Stomach (tissue), 9 donors: ENCODE data around the gene ARHGAP12. TPM values are rescaled to one million over a fixed set of nuclear protein-coding genes. Genes with fewer than 3 reads are reported as not detected.

Source experiments
- DNase-seq, 2 donors: peaks; one replicate each; pipeline versions ENCODE4 v3.0.0 to v3.0.0-alpha.2; 2013 to 2019
- H3K27ac ChIP-seq, 5 donors: fragments of 200-600 bp in 4 of 5; sonication (generic) in 4 of 5; one replicate each; pipeline ENCODE4 v1.5.1; 2013 to 2019; ENCODE audit warnings: mild to moderate bottlenecking in 1 of 5, moderate library complexity in 1 of 5
- H3K27me3 ChIP-seq, 3 donors: fragments of 200-600 bp; sonication (generic); one replicate each; pipeline ENCODE4 v1.5.1; 2017 to 2019; ENCODE audit warnings: mixed run types in 1 of 3
- H3K36me3 ChIP-seq, 4 donors: fragments of 200-600 bp; sonication (generic); 1 replicate in 3 of 4; 2 replicates in 1 of 4; pipeline ENCODE4 v1.5.1; 2016 to 2019
- H3K4me1 ChIP-seq, 4 donors: fragments of 200-600 bp; sonication (generic); one replicate each; pipeline ENCODE4 v1.5.1; 2016 to 2019
- H3K4me3 ChIP-seq, 4 donors: fragments of 200-600 bp; sonication (generic) in 3 of 4; one replicate each; pipeline ENCODE4 v1.5.1; 2016 to 2019; ENCODE audit warnings: mild to moderate bottlenecking in 1 of 4
- H3K9me3 ChIP-seq, 4 donors: fragments of 200-600 bp; sonication (generic); one replicate each; pipeline ENCODE4 v1.5.1; 2016 to 2019
- CTCF ChIP-seq, 7 experiments: fragments of 450-650 bp in 4 of 7; fragments of 200-600 bp in 3 of 7; sonication (generic) in 3 of 7; IDR thresholded peaks; one replicate each; pipeline ENCODE4 v1.5.1; 2016 to 2019; ENCODE audit warnings: antibody characterized with exemption in 7 of 7, control low read depth in 2 of 7, mild to moderate bottlenecking in 1 of 7
- EP300 ChIP-seq: sonication (generic); formaldehyde crosslinking; IDR thresholded peaks from one replicate; pipeline ENCODE4 v1.6.1; 2017; ENCODE audit warnings: antibody characterized with exemption
- POLR2A ChIP-seq, 4 donors: fragments of 450-650 bp; IDR thresholded peaks; one replicate each; pipeline ENCODE4 v1.6.1; 2016; ENCODE audit warnings: antibody characterized with exemption in 4 of 4, control low read depth in 2 of 4, mild to moderate bottlenecking in 1 of 4, moderate library complexity in 1 of 4
- POLR2AphosphoS5 ChIP-seq, 3 donors: sonication (generic); formaldehyde crosslinking; IDR thresholded peaks; one replicate each; pipeline ENCODE4 v1.6.1; 2016; ENCODE audit warnings: antibody characterized with exemption in 3 of 3
- WGBS, 5 donors: extraction: QIAGEN DNeasy Blood & Tissue Kit in 3 of 5; methylation state at CpG; one replicate each; pipeline versions ENCODE4 v1.1.5 to v1.1.7; 2013 to 2018; 5-methylcytosine and 5-hydroxymethylcytosine counted together
- intact Hi-C: fragments of 100-400 bp; cut with DNase I; formaldehyde crosslinking; loops from one replicate; pipeline ENCODE4 v1.15.1; 2023; ENCODE audit warnings: low total_unique reads
- polyA plus RNA-seq, 3 donors: library from polyadenylated mRNA; stranded (reverse); fragments of 200-250 nt; gene quantifications; one replicate each; pipeline ENCODE4 v1.2.3, GENCODE V29; 2013
- total RNA-seq, 5 donors: library from RNA; depleted of rRNA; stranded (reverse); fragments of >200 nt; gene quantifications; one replicate each; pipeline versions ENCODE4 v1.1.0 to v1.2.3, GENCODE V29; 2014 to 2016
- donor health status: healthy with polysubstance abuse.
- donor health status: Bipolar disorder and iron deficiency.
- donor health status: healthy.

Gene ARHGAP12
- total and polyA plus RNA-seq, 8 donors, result 9.8 to 343 (median 27.9) TPM

GRCh38 chr10:31871266-31872065 is 57.2 kb downstream of the ARHGAP12 start:
- H3K27me3 ChIP-seq, result no peaks in the 10 kb centered on the region
- H3K4me1 ChIP-seq, result peaks cover 10 to 35% (median 20%) of the 10 kb centered on the region in 4 donors
- no peak for DNase-seq
- WGBS, 5 donors, result 67 to 76% (median 68%) methylated on average over 7 of the region's 7 CpGs
- H3K36me3 ChIP-seq, result no peaks in the 10 kb centered on the region
- no peaks in the 10 kb centered on the region for H3K9me3 ChIP-seq
- intact Hi-C loops, result no loop called here
- no peak for TF ChIP-seq CTCF (IDR thresholded peaks at IDR 0.05)
- TF ChIP-seq POLR2AphosphoS5 (IDR thresholded peaks at IDR 0.05), result no peak
- no peak for TF ChIP-seq EP300
- TF ChIP-seq POLR2A (IDR thresholded peaks at IDR 0.05), result no peak
- no peak overlapping the region for H3K27ac ChIP-seq
- no peak overlapping the region for H3K4me3 ChIP-seq

- no peak for DNase-seq
- 91 to 96% (median 92%) methylated on average over 3 of the region's 3 CpGs for WGBS, 5 donors
- H3K4me3 ChIP-seq, result no peak overlapping the region
- H3K27ac ChIP-seq, result no peak overlapping the region
- TF ChIP-seq CTCF (IDR thresholded peaks at IDR 0.05) (no peak), POLR2A (IDR thresholded peaks at IDR 0.05) (no peak), EP300 (no peak), POLR2AphosphoS5 (IDR thresholded peaks at IDR 0.05) (no peak)
- no peaks in the 10 kb centered on the region for H3K27me3 ChIP-seq
- H3K9me3 ChIP-seq, result no peaks in the 10 kb centered on the region
- intact Hi-C loops, result no loop called here
- peaks cover 27 to 62% (median 48%) of the 10 kb centered on the region in 4 donors for H3K4me1 ChIP-seq
- no peaks in the 10 kb centered on the region for H3K36me3 ChIP-seq
These were observed 61.0 kb downstream of the ARHGAP12 start for GRCh38 chr10:31867646-31868045.

- peaks cover 24 to 67% (median 44%) of the 10 kb centered on the region in 4 donors for H3K4me1 ChIP-seq
- no peak overlapping the region for H3K4me3 ChIP-seq
- no peaks in the 10 kb centered on the region for H3K27me3 ChIP-seq
- peaks cover 0 to 3% (median under 1%) of the 10 kb centered on the region in 4 donors for H3K36me3 ChIP-seq
- no peaks in the 10 kb centered on the region for H3K9me3 ChIP-seq
- 52 to 77% (median 63%) methylated on average over 4 of the region's 4 CpGs for WGBS, 5 donors
- intact Hi-C loops, result no loop called here
- peak in 1 of 2 donors; percentile 46 for DNase-seq
- TF ChIP-seq POLR2A (IDR thresholded peaks at IDR 0.05) (no peak), POLR2AphosphoS5 (IDR thresholded peaks at IDR 0.05) (peak in 1 of 3 donors; percentile 34)
- peak overlapping the region; percentile 27 to 79 (median 68) for H3K27ac ChIP-seq
These were observed 62.4 kb downstream of the ARHGAP12 start for GRCh38 chr10:31866118-31866670.

GRCh38 chr10:31864834-31865518 is 63.7 kb downstream of the ARHGAP12 start:
- WGBS, 5 donors, result 16 to 28% (median 19%) methylated on average over 5 of the region's 5 CpGs
- peak in 1 of 2 donors; percentile 53 for DNase-seq
- H3K27me3 ChIP-seq, result no peaks in the 10 kb centered on the region
- peak overlapping the region in 1 of 4 donors; percentile 9 for H3K4me3 ChIP-seq
- peaks cover 0 to 15% (median 12%) of the 10 kb centered on the region in 4 donors for H3K36me3 ChIP-seq
- H3K27ac ChIP-seq, result peak overlapping the region; percentile 55 to 89 (median 72)
- peak in 1 of 3 donors; percentile 11 for TF ChIP-seq POLR2AphosphoS5 (IDR thresholded peaks at IDR 0.05)
- TF ChIP-seq POLR2A (IDR thresholded peaks at IDR 0.05), result no peak
- no peak for TF ChIP-seq EP300
- intact Hi-C loops, result no loop called here
- H3K4me1 ChIP-seq, result peaks cover 24 to 57% (median 40%) of the 10 kb centered on the region in 4 donors
- no peaks in the 10 kb centered on the region for H3K9me3 ChIP-seq

GRCh38 chr10:31855033-31855432 is 73.6 kb downstream of the ARHGAP12 start:
- WGBS, 5 donors, result 71 to 85% (median 75%) methylated on average over 4 of the region's 4 CpGs
- no peak for TF ChIP-seq POLR2A (IDR thresholded peaks at IDR 0.05)
- TF ChIP-seq EP300, result no peak
- H3K4me3 ChIP-seq, result no peak overlapping the region

More at GRCh38 chr10:31855033-31855432, 73.6 kb downstream of the ARHGAP12 start:
- no peak overlapping the region for H3K27ac ChIP-seq
- H3K9me3 ChIP-seq, result no peaks in the 10 kb centered on the region
- no peaks in the 10 kb centered on the region for H3K27me3 ChIP-seq
- peaks cover 0 to 8% (median 2%) of the 10 kb centered on the region in 4 donors for H3K4me1 ChIP-seq
- intact Hi-C loops, result no loop called here
- no peak for DNase-seq
- H3K36me3 ChIP-seq, result peaks cover 0 to 23% (median 22%) of the 10 kb centered on the region in 4 donors
